Hippocampal formation (tissue), 2 donors: ENCODE results near the gene FZR1.
A peak's percentile ranks its signal among the peaks of the same experiment; 100 is the strongest.
"Not testable (repeated sequence)": the region's sequence is repeated elsewhere in the genome, so short reads cannot be mapped to it uniquely, and the experiment has no call there.

Experiments
- DNase-seq, 2 donors: peaks; one replicate each; lab custom pipeline; 2025; lab: John Stamatoyannopoulos, UW

FZR1 gene

GRCh38 chr19:3573858-3574637, 67.9 kb downstream of the FZR1 start:
- DNase-seq = peak; percentile 29 to 56

- DNase-seq = no peak
Measured at GRCh38 chr19:3575260-3575741, 69.2 kb downstream of the FZR1 start.

- no peak for DNase-seq
Measured at GRCh38 chr19:3575949-3576673, 70.0 kb downstream of the FZR1 start.

DNA sequence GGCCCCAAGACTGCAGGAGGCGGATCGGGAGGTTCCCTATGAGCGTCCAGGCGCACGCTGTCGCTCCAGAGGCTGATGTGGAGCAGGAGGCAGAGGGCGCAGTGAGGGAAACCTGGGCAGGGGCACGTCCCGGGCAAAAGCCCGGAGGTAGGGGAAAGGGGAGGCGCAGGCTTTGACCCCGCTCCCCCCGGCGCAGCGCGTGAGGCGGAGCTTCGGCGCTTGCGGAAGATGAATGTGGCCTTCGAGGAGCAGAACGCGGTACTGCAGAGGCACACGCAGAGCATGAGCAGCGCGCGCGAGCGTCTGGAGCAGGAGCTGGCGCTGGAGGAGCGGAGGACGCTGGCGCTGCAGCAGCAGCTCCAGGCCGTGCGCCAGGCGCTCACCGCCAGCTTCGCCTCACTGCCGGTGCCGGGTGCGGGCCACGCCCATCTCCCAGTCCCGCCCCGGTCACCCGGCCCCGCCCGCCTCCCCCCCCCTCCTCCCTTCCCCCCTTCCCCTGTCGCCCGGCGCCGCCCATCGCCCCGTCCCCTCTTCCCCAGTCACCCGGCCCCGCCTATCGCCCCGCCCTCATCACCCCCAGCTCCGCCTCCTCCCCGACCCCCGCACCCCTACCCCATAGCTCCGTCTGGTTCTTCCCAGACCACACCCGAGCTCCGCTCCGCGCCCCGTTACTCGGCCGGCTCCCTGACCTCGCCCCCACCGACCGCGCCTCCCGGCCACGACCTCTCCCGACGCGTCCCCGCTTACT, 70.8 kb downstream of the FZR1 start:
- DNase-seq = peak; percentile 23 to 33

DNA sequence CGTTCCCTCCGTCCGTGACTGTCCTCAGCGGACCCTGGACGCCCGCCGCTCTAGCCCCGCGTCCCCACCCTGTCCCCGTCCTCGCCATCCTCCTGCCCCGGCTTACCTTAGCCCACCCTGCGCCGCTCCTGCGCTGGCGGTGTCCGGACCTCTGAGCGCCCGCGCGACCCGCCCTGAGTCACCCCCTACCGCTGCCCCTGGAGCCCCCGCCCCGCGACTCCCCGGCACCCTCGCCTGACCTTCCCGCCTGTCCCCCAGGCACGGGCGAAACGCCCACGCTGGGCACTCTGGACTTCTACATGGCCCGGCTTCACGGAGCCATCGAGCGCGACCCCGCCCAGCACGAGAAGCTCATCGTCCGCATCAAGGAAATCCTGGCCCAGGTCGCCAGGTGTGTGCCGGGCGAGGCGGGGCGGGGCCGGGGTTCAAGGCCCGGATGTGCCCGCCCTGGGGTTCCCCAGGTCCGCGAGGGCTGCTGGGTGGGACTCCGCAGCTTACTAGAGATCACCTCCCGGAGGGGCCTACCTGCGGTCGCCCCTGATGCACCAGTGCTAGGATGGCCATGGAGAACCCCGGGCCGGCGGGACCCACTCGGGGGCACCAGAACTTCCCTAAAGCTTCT, 71.7 kb downstream of the FZR1 start:
- DNase-seq = no peak

- no peak for DNase-seq
Measured at GRCh38 chr19:3578390-3578789, 72.3 kb downstream of the FZR1 start.

GRCh38 chr19:3580156-3580934, 74.2 kb downstream of the FZR1 start:
- DNase-seq = no peak

DNA sequence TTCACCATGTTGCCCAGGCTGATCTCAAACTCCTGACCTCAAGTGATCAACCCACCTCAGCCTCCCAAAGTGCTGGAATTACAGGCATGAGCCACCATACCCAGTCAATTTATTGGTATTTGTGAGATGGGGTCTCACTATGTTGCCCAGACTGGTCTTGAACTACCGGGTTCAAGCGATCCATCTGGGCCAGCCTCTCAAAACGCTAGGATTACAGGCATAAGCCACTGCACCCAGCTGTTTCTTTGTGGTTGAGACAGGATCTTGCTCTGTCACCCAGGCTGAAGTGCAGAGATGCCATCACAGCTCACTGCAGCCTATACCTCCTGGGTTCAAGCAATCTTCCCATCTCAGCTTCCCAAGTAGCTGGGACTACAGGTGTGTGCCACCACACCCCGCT, 75.7 kb downstream of the FZR1 start:
- DNase-seq = not testable (repeated sequence)

GRCh38 chr19:3584036-3584802, 78.1 kb downstream of the FZR1 start:
- not testable (repeated sequence) for DNase-seq

DNA sequence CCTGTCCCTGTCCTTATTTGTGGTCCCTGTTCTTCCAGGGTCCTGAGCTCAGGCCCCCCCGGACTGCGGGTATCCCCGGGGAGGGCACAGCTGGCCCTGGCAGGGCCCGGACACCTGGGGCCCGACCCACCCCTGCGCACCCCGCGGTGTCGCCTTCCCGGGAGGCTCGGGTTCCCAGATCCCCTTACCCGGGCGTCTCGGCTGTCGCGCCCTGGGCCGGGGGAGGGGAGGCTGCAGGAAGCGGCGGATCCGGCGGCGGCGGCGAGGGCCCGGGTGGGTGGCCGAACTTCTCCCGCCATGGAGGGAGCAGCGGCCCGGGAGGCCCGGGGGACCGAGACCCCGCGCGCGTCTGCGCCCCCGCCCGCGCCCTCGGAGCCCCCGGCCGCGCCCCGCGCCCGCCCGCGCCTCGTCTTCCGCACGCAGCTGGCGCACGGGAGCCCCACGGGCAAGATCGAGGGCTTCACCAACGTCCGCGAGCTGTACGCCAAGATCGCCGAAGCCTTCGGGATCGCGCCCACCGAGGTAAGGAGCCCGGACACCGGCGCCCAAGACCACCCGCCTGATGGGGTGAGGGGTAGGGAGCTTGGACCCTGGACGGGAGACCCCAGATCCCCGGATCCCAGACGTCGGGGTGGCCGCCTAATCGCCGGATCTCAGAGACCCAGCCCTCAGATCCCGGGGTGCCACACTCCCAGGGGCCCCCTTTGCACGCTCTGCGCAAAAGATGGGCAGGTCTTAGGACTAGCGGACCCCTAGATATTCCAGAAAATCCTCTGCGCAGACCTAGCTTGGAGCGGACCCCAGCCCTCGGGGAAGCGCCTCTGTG, 79.4 kb downstream of the FZR1 start, which contains the start of gene GIPC3:
Gene GIPC3 (plus strand): TSS at position 178 of the 826 bp plus-strand sequence. CDS start 120 bp downstream, at position 298.
- no peak for DNase-seq

- DNase-seq = no peak
Measured at GRCh38 chr19:3586127-3586626, 80.1 kb downstream of the FZR1 start.

DNA sequence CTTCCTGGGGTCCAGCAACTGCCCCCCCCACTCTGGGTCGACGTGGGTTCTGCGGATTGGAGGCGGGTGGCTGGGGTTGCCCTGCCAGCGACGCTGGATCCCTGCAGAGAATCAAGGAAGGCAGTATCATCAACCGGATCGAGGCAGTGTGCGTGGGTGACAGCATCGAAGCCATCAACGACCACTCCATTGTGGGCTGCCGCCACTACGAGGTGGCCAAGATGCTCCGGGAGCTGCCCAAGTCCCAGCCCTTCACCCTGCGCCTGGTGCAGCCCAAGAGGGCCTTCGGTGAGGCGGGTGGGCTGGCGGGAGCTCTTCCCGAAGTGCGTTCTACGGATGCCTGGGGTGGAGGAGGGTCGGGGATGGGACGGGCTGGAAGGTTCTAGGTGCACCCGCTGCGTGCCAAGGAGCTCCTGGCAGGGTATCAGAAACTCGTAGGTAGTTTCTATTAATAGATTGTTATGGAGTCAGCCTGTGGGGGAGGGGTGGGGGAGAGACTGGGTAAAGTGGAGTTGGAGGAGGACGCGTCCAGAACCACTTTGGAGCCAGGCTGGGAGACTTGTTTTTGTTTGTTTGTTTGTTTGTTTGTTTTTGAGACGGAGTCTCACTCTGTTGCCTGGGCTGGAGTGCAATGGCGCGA, 80.7 kb downstream of the FZR1 start:
- DNase-seq = no peak
